ENCODE data around the gene CFAP299. TPM values are rescaled to one million over a fixed set of nuclear protein-coding genes. Genes with fewer than 3 reads are reported as not detected.
"Not testable (repeated sequence)": the region's sequence is repeated elsewhere in the genome, so short reads cannot be mapped to it uniquely, and the experiment has no call there.

Gene CFAP299
- total RNA-seq, 1 donor from 2014 or later, result 0.96 TPM

- DNase-seq (ENCODE audit: low spot score), result no peak
Observed at GRCh38 chr4:80388284-80388607, 52.7 kb downstream of the CFAP299 start.

GRCh38 chr4:80390178-80390577 is 54.6 kb downstream of the CFAP299 start:
- DNase-seq (ENCODE audit: low spot score), result no peak

DNA sequence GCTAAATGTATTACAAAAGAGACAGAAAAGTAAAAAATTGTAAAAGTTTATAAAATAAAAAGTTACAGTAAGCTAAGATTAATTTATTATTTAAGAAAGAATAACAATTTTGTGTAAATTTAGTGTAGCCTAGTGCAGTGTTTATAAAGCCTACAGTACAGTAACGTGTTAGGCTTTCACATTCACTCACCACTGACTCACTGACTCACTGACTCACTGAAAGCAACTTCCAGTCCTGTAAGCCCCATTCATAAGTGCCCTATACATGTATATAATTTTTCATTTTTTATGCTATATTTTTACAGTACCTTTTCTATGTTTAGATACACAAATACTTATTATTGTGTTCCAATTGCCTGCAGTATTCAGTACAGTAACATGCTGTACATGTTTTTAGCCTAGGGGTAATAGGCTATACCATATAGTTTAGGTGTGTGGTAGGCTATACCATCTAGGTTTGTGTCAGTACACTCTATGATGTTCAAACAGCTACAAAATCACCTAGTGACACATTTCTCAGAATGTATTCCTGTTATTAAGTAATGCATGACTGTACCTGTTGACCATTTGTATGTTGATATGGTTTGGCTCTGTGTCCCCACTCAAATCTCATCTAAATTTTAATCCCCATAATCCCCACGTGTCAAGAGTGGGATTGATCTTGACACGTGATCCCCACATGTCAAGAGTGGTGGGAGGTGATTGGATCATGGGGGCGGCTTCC is 57.9 kb downstream of the CFAP299 start:
- DNase-seq (ENCODE audit: low spot score), result no peak

DNA sequence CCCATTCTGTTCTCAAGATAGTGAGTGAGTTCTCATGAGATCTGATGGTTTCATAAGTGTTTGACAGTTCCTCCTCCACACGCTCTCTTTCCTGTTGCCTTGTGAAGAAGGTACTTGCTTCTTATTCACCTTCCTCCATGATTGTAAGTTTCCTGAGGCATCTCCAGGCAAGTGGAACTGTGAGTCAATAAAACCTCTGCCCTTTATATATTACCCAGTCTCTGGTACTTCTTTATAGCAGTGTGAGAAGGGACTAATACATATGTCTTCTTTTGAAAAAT is 58.4 kb downstream of the CFAP299 start:
- DNase-seq (ENCODE audit: low spot score), result no peak

- no peak for DNase-seq (ENCODE audit: low spot score)
Observed at GRCh38 chr4:80407246-80407645, 71.7 kb downstream of the CFAP299 start.

GRCh38 chr4:80409809-80410208 is 74.3 kb downstream of the CFAP299 start:
- no peak for DNase-seq (ENCODE audit: low spot score)

GRCh38 chr4:80412322-80412721 is 76.8 kb downstream of the CFAP299 start:
- no peak for DNase-seq (ENCODE audit: low spot score)

- DNase-seq (ENCODE audit: low spot score), result no peak
Observed at GRCh38 chr4:80413086-80413485, 77.6 kb downstream of the CFAP299 start.

DNA sequence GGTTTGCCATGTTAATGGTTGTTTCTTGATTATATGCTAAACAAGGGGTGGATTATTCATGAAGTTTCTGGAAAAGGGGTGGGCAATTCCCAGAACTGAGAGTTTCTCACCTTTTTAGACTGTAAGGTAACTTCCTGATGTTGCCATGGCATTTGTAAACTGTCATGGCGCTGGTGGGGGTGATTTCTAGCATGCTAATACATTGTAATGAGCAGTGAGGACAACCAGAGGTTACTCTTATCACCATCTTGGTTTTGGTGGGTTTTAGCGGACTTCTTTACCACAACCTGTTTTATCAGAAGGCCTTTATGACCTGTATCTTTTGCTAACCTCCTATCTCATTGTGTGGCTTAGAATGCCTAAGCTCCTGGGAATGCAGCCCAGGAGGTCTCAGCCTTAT is 81.5 kb downstream of the CFAP299 start:
- no peak for DNase-seq (ENCODE audit: low spot score)

DNA sequence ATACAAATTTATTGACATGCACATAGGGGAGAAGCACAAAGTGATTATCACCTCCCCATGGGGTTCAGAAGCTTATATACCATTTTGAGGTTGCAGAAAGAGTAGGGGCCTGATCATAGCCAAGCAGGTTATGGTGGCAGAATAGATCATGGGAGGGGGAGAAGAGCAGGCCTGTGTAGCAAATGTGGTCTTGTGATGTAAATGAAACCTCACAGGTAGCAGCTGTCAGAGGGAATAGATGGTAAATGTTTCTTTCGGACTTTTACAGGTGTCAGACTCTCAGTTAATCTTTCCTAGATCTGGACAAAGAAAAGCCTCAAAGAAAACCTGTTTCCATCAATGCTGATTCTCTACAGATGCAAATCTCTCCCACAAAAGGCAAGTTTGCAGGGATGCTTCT is 84.4 kb downstream of the CFAP299 start:
- no peak for DNase-seq (ENCODE audit: low spot score)

DNA sequence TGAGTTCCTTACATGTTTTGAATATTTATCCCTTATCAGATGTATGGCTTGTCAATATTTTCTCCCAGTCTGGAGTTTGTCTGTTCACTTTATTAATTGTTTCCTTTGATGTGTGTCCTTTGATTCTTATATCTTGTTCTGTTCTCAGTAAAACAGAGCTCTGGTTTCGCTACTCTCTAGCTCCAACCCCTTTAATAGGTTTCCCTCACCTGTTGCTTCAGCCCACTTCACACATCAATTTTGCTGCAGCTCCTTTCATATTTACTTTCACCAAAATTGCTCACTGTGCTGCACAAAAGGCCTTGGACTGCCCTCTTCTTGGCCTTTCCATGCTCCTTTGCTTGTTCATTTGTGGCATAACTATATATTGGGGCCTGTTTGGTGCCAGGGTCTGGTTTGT is 85.1 kb downstream of the CFAP299 start:
- no peak for DNase-seq (ENCODE audit: low spot score)

DNA sequence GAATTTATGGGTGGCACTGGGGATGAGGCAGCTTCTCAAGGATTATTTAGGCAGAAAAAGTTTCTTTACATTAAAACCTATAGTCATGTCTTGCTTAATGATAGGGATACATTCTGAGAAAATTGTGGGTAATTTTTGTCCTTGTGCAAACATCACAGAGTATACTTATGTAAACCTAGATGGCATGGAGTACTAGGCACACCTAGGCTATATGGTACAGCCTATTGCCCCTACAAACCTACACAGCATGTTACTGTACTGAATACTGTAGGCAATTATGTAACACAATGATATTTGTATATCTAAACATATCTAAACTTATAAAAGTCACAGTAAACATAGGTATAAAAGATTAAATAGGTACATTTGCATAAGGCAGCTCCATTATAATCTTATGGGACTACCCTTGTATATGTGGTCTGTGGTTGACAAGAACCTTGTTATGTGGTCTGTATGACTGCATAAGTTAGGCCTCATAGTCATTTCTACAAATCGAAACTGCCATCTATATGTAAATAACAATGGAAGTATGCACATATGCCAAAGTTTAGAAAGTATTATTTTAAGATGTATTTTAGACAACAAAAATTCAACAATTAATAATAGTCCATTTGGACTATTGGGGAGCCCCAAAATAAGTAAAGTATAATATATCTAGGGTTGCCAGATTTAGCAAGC is 87.3 kb downstream of the CFAP299 start:
- DNase-seq (ENCODE audit: low spot score), result no peak

DNA sequence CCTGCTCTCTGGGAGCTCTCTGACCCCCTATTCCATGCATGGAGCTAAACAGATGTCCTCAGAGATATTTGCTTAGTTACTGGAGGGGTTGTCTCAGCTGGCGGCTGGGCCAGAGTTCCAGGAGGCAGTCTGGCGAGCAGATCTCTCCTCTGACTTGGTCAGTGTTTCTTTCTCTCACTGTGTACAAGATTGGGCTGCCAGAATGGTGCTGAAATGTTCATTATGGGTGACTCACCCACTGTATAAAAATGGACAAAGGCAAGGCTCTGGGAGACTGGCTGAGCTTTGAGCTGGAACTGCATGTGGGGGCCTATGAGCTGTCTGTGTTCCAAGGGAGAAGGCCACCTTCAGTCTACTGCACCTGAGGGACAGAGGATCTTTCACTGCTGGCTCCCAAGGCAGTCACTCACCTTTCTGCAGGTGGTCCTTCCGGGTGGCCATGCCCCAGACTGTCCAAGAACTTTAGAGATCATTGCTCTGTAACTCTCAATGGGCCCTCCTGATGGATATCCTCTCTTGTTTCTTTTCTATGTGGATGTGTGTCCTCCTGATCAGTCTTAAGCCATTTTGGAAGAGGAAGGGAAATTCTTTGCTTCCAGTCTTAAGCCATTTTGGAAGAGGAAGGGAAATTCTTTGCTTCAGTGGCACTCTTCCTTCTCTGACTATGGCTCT is 88.2 kb downstream of the CFAP299 start:
- no peak for DNase-seq (ENCODE audit: low spot score)

- no peak for DNase-seq (ENCODE audit: low spot score)
Observed at GRCh38 chr4:80424225-80424581, 88.7 kb downstream of the CFAP299 start.

GRCh38 chr4:80425124-80426100 is 89.9 kb downstream of the CFAP299 start:
- DNase-seq (ENCODE audit: low spot score), result no peak

GRCh38 chr4:80431203-80431965 is 95.9 kb downstream of the CFAP299 start:
- no peak for DNase-seq (ENCODE audit: low spot score)

DNA sequence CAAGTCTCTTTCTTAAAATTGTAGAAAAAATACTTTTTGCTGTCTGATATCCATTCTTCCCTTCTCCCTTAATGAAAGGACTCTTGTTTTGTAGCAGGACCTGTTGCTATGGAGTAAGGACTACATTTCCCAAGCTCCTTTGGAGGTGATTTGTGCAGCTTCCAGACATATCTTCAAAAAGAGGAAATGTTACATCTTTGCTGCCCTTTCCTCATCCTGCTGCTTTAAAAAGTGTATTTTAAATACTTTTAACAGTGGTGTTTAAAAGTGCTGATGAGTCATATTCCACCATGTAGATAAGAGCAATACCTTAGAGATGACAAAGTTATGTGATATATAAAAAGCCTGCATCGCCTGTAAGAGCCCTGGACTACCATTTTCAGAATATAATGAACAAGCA is 98.7 kb downstream of the CFAP299 start:
- no peak for DNase-seq (ENCODE audit: low spot score)

- DNase-seq (ENCODE audit: low spot score), result no peak
Observed at GRCh38 chr4:80438016-80438415, 102.5 kb downstream of the CFAP299 start.

GRCh38 chr4:80439294-80440061 is 103.9 kb downstream of the CFAP299 start:
- DNase-seq (ENCODE audit: low spot score), result not testable (repeated sequence)

GRCh38 chr4:80446248-80446647 is 110.7 kb downstream of the CFAP299 start:
- DNase-seq (ENCODE audit: low spot score), result no peak

GRCh38 chr4:80446664-80447063 is 111.1 kb downstream of the CFAP299 start:
- DNase-seq (ENCODE audit: low spot score), result no peak
